RPMI8226 (cell line): ENCODE data around the gene HPCAL1.
"Not testable (repeated sequence)": the region's sequence is repeated elsewhere in the genome, so short reads cannot be mapped to it uniquely, and the experiment has no call there.

Experiments used
- DNase-seq: peaks from one replicate; pipeline ENCODE4 v3.0.0-alpha.2; 2015

HPCAL1 gene

GRCh38 chr2:10302479-10303180, at the start of gene HPCAL1:
Gene HPCAL1 (plus strand): TSS chr2:10302904. CDS start chr2:10419758, 116,854 bp downstream.
- DNase-seq = peak; percentile 96

GRCh38 chr2:10253596-10254372, 48.9 kb upstream of the HPCAL1 start:
- no peak for DNase-seq

GRCh38 chr2:10254373-10255188, 48.1 kb upstream of the HPCAL1 start:
- peak; percentile 19 for DNase-seq

GRCh38 chr2:10255189-10256030, 47.3 kb upstream of the HPCAL1 start:
- DNase-seq = no peak

- DNase-seq = no peak
Measured at GRCh38 chr2:10256031-10256514, 46.6 kb upstream of the HPCAL1 start.

GRCh38 chr2:10256515-10257031, 46.1 kb upstream of the HPCAL1 start:
- DNase-seq = peak; percentile 45

DNA sequence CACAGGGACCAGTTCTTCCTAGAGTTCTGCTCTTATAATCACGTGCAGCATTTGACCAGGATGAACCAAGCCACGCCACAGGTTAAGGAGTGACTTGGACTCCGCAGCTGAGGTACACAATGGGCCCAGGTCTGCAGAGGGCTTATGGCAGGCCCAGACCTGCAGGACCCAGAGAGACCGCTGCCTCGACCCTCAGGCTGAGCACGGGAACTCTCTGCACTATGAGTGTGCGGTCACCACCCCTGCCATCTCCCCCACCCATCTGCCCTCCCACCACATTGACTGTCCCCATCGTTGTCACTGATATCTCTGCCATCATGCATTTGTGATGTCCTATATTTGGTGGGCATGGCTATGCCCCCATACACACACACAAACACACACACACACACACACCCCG, 45.7 kb upstream of the HPCAL1 start:
- DNase-seq = no peak

DNA sequence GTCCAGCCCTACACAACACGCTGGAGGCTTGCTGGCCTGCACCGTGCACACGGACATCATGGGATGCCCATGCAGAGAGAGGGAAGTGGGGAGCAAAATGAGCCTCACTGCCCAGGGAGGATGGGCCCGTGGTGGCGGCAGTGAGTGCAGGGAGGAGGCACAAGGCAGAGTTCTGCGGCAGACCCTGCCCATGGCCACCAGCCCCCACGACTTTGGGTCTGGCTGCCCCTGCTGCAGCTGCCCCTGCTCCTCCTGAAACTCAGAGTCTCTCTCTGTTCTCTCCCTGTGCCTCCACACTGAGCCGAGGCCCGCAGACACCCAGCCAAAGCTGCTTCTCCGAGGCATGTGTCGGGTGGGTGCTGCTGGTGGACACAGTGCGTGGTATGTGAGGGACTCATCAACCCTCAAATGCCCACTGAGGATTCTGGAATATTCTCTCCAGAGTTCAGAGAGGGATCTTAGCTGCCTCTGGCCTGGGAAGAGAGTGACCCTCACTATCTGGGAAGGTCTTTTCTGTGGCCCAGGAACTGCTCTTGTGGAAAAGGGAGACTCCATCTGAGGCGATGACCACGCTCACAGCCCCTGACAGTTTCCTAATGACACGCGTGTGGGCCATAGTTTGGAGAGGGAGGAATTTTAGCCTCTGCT, 45.1 kb upstream of the HPCAL1 start:
- no peak for DNase-seq

- no peak for DNase-seq
Measured at GRCh38 chr2:10258326-10258725, 44.4 kb upstream of the HPCAL1 start.

DNA sequence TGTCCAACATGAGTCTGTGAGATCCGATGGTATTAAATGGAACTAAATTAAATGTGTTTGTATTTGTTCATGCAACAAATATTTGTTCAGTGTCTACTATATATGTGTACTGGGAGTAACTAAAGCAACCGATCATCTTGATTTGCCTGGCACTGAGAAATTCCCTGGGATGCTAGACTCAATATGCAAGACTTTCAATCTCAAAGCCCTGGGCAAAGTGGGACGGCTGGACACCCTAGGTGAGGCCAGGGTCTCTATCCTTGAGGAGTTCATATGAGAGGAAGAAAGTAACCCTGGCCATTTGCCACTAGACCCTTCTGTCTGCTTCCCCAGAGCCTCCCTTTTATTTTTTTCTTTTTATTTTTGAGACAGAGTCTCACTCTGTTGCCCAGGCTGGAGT, 44.0 kb upstream of the HPCAL1 start:
- DNase-seq = no peak

GRCh38 chr2:10260130-10260529, 42.6 kb upstream of the HPCAL1 start:
- DNase-seq = no peak

GRCh38 chr2:10263526-10263925, 39.2 kb upstream of the HPCAL1 start:
- DNase-seq = not testable (repeated sequence)

- DNase-seq = no peak
Measured at GRCh38 chr2:10264506-10265328, 38.0 kb upstream of the HPCAL1 start.

DNA sequence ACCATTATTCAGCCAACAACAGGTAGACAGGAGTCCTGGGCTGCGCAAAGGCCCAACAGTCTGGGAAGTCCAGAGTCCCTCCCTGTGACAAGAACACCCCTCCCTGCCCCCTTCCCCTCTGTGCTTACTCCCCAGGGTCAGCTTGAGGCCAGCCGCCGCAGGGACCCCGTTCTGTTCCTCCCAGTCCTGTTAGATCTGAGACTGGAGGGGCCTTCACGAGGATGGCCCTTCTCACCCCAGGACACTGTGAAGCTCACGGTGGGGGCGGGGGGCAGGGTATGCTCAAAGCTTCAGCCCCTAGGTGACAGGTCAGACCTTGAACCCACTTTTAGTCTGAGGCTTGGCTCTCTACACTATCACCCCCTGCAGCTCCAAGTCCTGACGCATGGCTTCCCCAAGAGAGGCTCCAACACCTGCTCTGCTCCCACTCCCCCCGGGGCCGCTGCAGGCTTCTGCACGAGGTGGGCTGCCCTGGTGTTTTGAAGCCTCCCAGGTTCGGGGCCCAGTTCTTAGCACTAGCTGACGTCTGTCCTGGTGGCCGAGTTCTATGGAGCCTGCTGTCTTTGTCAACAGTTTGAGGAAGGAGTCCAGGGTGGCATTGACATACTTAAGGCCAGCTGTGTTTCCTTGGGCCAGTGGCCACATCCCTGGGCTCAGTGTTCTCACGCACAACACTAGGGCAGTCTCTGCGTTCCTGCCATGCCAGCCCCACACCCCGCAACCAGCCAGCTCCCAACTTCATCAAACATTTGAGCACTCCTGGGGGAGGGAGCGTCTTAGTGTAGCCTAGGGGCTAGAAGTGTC, 37.2 kb upstream of the HPCAL1 start:
- DNase-seq = no peak

DNA sequence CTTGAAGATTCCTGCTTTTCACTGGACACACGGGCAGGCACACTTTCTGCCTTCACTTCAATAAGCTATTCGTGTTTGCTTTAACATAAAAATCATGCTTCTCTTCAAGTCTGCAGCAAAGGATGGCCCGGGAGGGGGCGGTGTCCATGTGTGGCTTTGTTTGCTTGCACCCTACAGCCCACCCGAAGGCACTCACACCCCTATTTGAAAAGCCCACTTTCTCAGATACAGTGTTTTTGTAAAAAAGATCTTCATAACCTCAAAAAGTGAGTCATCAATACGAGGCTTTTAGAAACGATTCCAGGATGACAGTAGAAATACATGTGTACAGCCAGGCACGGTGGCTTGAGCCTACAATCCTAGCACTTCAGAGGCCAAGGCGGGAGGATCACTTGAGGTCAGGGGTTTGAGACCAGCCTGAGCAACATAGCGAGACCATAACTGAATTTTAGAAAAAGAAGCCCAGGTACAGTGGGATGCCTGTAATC, 36.5 kb upstream of the HPCAL1 start:
- no peak for DNase-seq

GRCh38 chr2:10267036-10267435, 35.7 kb upstream of the HPCAL1 start:
- DNase-seq = no peak

DNA sequence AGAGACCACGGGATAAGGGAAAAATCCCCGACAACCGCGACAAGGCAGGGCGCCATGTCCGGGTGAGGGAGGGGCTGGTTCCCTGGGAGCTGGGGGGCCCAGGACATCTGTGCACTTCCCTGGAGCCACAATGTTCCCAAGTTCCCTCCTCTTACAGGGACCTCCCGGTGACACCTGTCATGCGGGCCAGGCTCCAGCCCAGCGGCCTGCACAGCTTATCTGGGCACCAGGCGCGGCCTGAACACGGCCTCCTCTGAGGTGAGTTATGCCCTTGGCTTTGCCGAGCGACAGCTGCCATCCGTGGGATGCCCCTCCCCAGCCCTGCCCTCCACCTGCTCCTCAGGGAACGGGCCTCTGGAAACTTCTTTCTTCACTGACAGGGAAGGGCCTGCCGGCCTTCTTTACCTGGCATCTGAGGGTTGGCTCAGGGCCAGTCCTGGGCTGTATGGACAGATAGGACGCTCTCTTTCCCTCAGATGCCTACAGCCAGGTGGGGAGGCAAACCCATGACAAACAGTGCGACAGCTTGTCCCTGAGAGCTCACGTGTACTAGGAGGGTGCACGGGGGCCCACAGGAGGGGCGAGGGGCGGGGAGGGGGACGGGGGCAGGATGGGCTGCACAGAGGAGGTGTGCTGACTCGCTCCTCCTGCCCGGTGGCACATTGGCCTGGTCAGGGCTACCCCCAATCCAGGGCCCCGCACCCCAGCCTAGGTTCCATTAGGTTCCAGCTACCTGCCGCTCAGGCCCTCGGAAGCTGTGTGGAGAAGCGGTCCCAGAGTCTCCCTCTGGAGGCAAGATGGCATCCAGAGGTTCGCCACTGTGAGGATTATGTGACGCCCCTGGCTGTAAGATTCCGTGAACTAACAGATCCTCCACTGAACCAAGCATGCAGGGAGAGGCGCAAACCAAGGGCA, 34.9 kb upstream of the HPCAL1 start:
- DNase-seq = no peak

- no peak for DNase-seq
Measured at GRCh38 chr2:10269291-10269690, 33.4 kb upstream of the HPCAL1 start.
